Retinal pigment epithelial cell (primary cell): ENCODE measurements around the gene VSTM2L.

Experiments used
- DNase-seq: peaks from one replicate; pipeline ENCODE4 v3.0.0-alpha.2; 2010; ENCODE audit warnings: low read depth
- H3K4me3 ChIP-seq: 2 replicates; pipeline ENCODE4 v1.5.1; 2011; ENCODE audit warnings: mild to moderate bottlenecking, low read length, control low read depth, moderate library complexity
- CTCF ChIP-seq: conservative IDR thresholded peaks from 2 replicates; pipeline ENCODE4 v1.5.1; 2011; ENCODE audit warnings: low read depth, low read length, control low read depth, inconsistent platforms

Gene VSTM2L

GRCh38 chr20:37903317-37904007 is 535 bp downstream of the VSTM2L start:
- TF ChIP-seq CTCF: peak; percentile 29
- no peak for DNase-seq
- H3K4me3 ChIP-seq: peak overlapping the region; percentile 8

- TF ChIP-seq CTCF: no peak
Measured at GRCh38 chr20:37904008-37904642, 1.2 kb downstream of the VSTM2L start.

GRCh38 chr20:37904845-37905373 is 2.0 kb downstream of the VSTM2L start:
- H3K4me3 ChIP-seq: no peak overlapping the region
- DNase-seq: no peak
- no peak for TF ChIP-seq CTCF

More at GRCh38 chr20:37904008-37904642, 1.2 kb downstream of the VSTM2L start:
- H3K4me3 ChIP-seq: no peak overlapping the region
- no peak for DNase-seq

GRCh38 chr20:37905671-37906613 is 3.0 kb downstream of the VSTM2L start:
- no peak for TF ChIP-seq CTCF
- no peak overlapping the region for H3K4me3 ChIP-seq
- no peak for DNase-seq

GRCh38 chr20:37907330-37907676 is 4.4 kb downstream of the VSTM2L start:
- no peak for TF ChIP-seq CTCF
- DNase-seq: no peak
- no peak overlapping the region for H3K4me3 ChIP-seq

GRCh38 chr20:37907677-37908401 is 4.9 kb downstream of the VSTM2L start:
- no peak overlapping the region for H3K4me3 ChIP-seq
- peak; percentile 70 for DNase-seq
- TF ChIP-seq CTCF: no peak
